ENCODE results near the gene TCF4.

GRCh38 chr18:55513161-55513560 lies 74.8 kb downstream of the TCF4 start:
- no peak for TF ChIP-seq CTCF (IDR thresholded peaks at IDR 0.05)
- TF ChIP-seq POLR2A (IDR thresholded peaks at IDR 0.05) = no peak
